A549 (cell line): ENCODE results near the gene PCDHGA11.
"Not testable (repeated sequence)": the region's sequence is repeated elsewhere in the genome, so short reads cannot be mapped to it uniquely, and the experiment has no call there.

Source experiments
- CTCF ChIP-seq: fragments of >200 bp; sonication (Bioruptor Twin); formaldehyde crosslinking; IDR thresholded peaks from 3 replicates; pipeline ENCODE4 v1.5.1; 2016
- EP300 ChIP-seq, 2 experiments: fragments of >200 bp; sonication (Bioruptor Twin); formaldehyde crosslinking; IDR thresholded peaks; 2 replicates in 1 of 2; 3 replicates in 1 of 2; pipeline ENCODE4 v1.6.1; 2016 to 2017
- ESRRA ChIP-seq: fragments of 150-350 bp; IDR thresholded peaks from 2 replicates; pipeline ENCODE4 v1.6.1; 2014; ENCODE audit warnings: mild to moderate bottlenecking, low read length, borderline replicate concordance
- MAX ChIP-seq: IDR thresholded peaks from 2 replicates; pipeline ENCODE4 v1.6.1; 2012
- NFE2L2 ChIP-seq: fragments of 150-350 bp; conservative IDR thresholded peaks from 2 replicates; pipeline ENCODE4 v1.6.1; 2014; ENCODE audit warnings: low read length
- POLR2A ChIP-seq: IDR thresholded peaks from 2 replicates; pipeline ENCODE4 v1.6.1; 2012; ENCODE audit warnings: mild to moderate bottlenecking, low read length
- POLR2AphosphoS2 ChIP-seq: conservative IDR thresholded peaks from 2 replicates; pipeline ENCODE4 v1.6.1; 2012; ENCODE audit warnings: low read length, improper control_type of control experiment, inconsistent platforms
- TP53 ChIP-seq: fragments of 250-450 bp; sonication (Bioruptor Pico); IDR thresholded peaks from 2 replicates; pipeline ENCODE4 v1.5.0; 2021; ENCODE audit warnings: mild to moderate bottlenecking, moderate library complexity

- not testable (repeated sequence) for TF ChIP-seq POLR2AphosphoS2; ESRRA; CTCF; MAX; POLR2A; NFE2L2; EP300 (IDR thresholded peaks at IDR 0.05); TP53
Measured at GRCh38 chr5:141432726-141433125, 11.9 kb downstream of the PCDHGA11 start.
